Superior temporal gyrus (tissue), 1 donor: ENCODE results near the gene FOXP4.
"Not testable (repeated sequence)": the region's sequence is repeated elsewhere in the genome, so short reads cannot be mapped to it uniquely, and the experiment has no call there.

Experiments
- DNase-seq: peaks from one replicate; pipeline ENCODE4 v3.0.0-alpha.2; 2016; ENCODE audit errors: extremely low spot score

FOXP4 gene

GRCh38 chr6:41599015-41599851 lies 53.1 kb downstream of the FOXP4 start:
- no peak for DNase-seq

DNA sequence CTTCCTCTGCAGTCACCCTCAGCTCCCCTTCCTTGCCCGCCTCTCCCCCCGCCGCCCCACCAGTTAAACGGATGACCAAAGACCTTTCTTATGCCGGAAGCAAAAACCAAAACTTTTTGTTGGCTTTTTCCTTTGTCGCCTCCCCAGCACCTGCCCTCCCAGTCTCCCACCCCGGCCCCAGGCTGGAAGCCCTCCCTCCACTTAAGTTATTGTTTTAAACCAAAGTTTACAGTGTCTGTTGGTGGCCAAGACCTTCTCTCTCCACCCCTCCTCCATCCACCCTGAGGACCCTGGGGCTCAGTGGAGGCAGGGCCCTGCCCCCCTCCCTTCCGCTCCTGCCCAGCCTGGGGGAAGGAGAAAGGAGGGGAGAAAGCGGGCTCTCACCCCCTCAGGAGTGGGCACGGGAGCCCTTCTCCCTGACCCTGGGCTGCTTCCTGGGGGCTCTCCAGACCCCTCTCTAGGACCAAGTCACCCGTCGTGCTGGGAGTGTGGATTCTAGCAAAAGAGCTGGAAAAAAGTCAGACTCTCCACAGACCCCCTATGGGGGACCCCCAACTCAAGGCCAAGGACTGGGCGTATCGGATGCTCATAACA lies 53.8 kb downstream of the FOXP4 start:
- DNase-seq = no peak

GRCh38 chr6:41600499-41601247 lies 54.5 kb downstream of the FOXP4 start:
- DNase-seq = no peak

GRCh38 chr6:41601248-41601549 lies 55.0 kb downstream of the FOXP4 start:
- no peak for DNase-seq

DNA sequence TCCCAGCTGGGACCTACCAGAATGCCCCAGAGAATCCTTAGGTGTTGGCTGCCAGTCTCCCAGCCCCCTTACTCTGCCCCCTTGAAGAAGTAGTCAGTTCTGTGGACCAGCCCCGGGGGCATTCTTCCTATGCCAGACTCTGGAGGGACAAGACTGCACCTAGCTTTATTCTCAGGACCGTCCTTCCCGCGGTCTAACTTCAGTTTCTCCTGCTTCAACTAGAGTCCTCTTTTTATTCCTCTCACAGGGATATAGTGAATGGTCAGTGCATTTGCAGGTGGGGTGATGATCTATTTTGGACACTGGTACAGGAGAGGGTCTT lies 56.2 kb downstream of the FOXP4 start:
- DNase-seq = no peak

GRCh38 chr6:41602864-41603608 lies 56.9 kb downstream of the FOXP4 start:
- peak; percentile 88 for DNase-seq

DNA sequence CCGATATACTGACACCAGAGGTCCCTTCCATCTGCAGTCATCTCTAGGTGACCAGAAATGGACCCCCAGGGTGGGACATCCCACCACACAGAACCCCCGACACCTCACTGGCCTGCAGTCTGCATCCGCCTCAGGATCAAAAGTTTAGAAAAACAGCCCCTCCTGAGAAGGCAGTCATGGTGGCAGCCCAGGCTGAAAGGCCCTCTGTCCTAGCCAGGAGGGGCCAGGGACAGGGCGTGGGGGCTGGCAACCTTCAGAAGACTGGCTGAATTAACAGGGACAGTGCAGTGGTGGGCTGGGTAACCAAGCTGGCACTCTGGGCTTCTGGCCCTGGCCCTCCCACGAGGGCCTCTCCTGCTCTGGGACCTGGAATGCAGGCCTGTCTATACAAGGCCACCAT lies 57.8 kb downstream of the FOXP4 start:
- DNase-seq = no peak

DNA sequence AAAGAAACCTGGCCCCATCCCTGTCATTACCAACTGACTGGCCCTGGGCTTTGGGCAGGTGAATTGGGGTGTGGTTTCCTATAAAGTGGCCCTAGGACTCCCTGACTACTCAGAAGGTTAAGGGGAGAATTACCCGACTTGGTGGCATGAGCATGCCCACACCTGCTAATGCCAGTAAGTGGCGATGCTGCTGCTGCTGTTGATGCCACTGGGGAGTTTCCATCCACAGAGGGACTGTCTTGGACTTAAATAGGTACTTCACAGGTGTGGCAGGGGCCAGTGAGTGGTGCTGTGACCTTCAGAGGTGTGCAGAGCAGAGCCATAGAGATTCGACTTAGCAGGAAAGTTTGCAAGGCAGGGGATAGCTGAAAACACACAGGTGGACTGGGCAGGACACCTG lies 59.5 kb downstream of the FOXP4 start:
- no peak for DNase-seq

- no peak for DNase-seq
Observed at GRCh38 chr6:41607036-41607435, 60.9 kb downstream of the FOXP4 start.

DNA sequence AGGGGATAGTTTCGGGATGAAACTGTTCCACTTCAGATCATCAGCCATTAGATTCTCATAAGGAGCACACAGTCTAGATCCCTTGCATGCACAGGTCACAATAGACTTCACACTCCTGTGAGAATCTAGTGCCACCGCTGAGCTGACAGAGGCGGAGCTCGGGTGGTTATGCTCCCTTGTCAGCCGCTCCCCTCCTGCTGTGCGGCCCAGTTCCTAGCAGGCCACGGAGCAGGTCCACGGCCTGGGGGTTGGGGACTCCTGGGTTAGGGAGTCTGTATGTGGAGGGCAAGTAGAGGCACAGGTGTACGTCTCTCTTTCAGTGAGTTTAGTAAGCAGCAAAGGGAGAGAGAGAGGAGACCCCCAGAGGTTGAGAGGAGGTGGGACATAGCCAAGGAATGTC lies 61.6 kb downstream of the FOXP4 start:
- DNase-seq = no peak

- DNase-seq = no peak
Observed at GRCh38 chr6:41608443-41609151, 62.4 kb downstream of the FOXP4 start.

- no peak for DNase-seq
Observed at GRCh38 chr6:41614715-41615114, 68.5 kb downstream of the FOXP4 start.

- no peak for DNase-seq
Observed at GRCh38 chr6:41615311-41615710, 69.1 kb downstream of the FOXP4 start.

- DNase-seq = no peak
Observed at GRCh38 chr6:41618598-41618997, 72.4 kb downstream of the FOXP4 start.

GRCh38 chr6:41619193-41619592 lies 73.0 kb downstream of the FOXP4 start:
- DNase-seq = not testable (repeated sequence)

DNA sequence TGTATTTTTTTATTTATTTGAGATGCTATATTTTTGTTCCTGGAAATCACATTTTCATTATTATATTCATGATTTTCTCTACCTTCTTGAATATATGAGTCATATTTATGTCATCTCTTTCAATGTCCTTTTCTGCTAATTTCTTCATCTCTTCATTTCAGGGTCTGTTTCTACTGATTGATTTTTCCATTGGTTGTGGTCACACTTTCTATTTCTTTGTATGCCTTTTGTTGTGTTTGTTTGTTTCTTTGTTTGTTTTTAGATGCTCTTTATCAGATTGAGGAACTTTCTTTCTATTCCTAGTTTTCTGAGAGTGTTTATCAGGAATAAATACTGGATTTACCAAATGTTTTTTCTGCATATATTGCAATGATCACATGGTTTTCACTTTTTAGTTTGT lies 75.2 kb downstream of the FOXP4 start:
- DNase-seq = no peak

DNA sequence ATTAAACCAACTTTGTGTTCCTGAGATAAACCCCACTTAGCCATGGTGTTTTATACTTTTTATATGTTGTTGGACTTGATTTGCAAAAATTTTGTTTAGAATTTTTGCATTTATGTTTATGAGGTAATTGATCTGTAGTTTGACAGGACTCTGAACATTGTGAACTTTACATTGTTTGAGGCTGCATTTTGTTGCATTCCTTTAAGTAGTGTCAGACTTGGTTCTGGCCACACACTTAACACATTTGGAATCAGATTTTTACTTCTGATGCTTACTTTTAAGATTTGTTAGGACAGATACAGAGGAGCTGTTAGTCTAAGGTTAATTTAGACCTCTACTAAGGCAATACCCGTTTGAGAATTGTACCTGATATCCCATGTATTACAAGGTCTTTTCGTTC lies 75.6 kb downstream of the FOXP4 start:
- no peak for DNase-seq

DNA sequence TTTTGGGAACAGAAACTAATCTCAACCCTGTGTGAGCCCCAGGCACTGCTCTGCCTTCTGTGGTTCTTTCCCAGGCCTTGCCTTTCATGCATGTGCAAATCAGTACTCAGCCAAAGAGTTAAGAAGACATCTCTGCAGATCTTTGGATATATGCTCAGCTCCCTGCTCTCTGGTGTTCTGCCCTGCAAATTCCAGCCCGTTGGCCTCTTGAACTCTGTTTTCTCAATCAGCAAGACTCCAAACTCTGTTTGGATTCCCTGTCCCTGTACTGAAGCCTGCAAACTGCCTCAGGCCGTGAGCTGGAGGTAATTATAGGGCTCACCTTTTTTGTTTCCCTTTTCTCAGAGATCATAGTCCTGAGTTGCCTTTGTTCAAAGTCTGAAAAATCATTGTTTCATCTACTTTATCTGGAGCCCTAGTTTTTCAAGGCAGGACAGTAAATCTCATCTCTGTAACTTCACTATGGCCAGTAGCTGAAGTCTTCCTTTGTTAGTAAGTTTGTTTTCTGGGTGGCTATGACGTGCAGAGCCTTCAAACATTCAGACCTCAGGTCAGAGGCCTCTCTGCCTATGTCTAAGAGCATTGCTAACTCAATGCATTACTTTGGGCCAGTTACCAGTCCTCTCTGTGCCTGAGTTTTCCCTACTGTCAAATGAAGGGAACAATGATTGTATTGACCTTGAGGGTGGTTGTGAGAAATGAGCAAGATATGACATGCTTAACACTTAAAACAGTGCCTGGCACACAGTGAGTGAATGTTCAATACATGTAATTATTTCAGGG lies 76.2 kb downstream of the FOXP4 start:
- no peak for DNase-seq

DNA sequence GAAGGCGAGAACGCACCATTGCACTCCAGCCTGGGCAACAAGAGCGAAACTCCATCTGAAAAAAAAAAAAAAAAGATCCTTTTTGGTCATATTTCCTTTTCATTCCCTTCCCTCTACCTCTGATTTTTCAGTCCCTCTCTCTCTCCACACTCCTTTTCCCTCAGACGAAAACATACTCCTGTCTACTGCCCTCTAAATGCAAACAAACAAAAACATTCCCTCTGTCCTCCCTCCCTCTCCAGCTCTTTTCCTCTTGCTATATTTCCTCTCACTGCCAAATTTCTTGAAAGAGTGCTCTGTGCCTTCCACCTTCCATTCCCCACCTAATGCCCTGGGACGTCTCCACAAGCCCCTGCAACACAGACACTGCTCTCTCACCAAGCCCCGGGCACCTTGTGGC lies 77.1 kb downstream of the FOXP4 start:
- DNase-seq = no peak

GRCh38 chr6:41624621-41625380 lies 78.6 kb downstream of the FOXP4 start:
- no peak for DNase-seq
